GM12873 (cell line): ENCODE results near the gene ADGRG6.

Source experiments
- TF ChIP-seq, protein P1 (sequence below): IDR thresholded peaks from 2 replicates; pipeline ENCODE4 v1.5.1; 2012; ENCODE audit warnings: low read depth, mild to moderate bottlenecking, moderate library complexity, low read length, control low read depth; ENCODE audit not compliant: insufficient read depth; ENCODE audit errors: missing control alignments

The ADGRG6 gene

GRCh38 chr6:142401838-142402237 lies 100.0 kb downstream of the ADGRG6 start:
- TF ChIP-seq, protein P1, sequence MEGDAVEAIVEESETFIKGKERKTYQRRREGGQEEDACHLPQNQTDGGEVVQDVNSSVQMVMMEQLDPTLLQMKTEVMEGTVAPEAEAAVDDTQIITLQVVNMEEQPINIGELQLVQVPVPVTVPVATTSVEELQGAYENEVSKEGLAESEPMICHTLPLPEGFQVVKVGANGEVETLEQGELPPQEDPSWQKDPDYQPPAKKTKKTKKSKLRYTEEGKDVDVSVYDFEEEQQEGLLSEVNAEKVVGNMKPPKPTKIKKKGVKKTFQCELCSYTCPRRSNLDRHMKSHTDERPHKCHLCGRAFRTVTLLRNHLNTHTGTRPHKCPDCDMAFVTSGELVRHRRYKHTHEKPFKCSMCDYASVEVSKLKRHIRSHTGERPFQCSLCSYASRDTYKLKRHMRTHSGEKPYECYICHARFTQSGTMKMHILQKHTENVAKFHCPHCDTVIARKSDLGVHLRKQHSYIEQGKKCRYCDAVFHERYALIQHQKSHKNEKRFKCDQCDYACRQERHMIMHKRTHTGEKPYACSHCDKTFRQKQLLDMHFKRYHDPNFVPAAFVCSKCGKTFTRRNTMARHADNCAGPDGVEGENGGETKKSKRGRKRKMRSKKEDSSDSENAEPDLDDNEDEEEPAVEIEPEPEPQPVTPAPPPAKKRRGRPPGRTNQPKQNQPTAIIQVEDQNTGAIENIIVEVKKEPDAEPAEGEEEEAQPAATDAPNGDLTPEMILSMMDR = no peak

DNA sequence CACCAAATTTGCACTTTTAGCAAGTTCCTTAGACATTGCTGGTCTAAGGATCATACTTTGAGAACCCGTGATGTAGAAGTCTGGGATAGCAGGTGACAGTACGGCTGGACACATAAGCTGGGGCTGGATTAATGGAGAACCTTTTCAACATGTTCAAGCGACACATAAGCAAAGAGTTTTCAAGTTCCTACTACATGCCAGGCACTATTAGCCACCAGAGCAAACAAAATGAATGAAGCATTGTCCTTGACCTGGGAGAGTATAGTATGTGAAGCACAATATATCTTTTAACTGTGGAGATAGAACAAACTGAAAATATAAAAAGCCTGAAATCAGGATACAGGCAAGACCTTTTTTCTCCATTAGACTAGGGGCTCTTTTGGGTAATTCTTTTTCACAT lies 102.9 kb downstream of the ADGRG6 start:
- TF ChIP-seq, protein P1 = no peak

DNA sequence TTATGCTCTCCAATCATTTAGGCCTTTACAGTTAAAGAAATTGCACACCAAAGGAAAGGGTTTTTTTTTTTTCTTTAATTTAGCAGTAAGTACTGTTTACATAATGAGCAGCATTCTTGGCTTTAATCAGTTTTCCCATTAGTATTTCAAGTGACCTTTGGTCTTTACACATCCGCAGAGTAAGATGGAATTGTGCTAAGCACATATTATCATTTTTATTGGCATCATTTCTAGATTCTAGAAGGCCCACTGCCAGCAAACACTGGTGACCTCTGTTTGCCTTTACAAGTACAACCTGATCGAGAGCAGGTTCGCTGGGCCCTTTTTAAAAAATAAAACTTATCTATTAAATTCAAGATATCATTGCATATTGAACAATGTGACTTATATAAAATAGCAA lies 104.3 kb downstream of the ADGRG6 start:
- TF ChIP-seq, protein P1 = no peak

- TF ChIP-seq, protein P1 = no peak
Observed at GRCh38 chr6:142407685-142408273, 106.0 kb downstream of the ADGRG6 start.

GRCh38 chr6:142408409-142408808 lies 106.6 kb downstream of the ADGRG6 start:
- TF ChIP-seq, protein P1 = no peak

DNA sequence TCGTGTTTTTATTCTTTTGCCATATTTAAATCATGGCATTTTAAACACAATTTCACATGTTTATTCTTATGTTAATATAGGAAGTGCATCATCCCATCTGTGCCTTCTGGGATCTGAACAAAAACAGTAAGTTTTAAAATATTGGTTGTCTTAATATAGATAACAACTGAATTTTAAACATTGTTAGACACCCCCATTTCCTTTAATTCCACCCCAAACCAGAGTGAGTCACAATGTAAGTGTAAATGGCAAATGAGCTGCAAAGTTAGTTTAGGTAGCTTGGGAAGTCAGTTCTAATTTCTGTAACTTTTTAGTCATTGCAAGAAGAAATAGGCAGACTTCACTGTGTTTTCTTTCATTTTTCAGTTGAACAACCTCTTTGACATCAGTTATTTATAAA lies 108.0 kb downstream of the ADGRG6 start:
- TF ChIP-seq, protein P1 = no peak

DNA sequence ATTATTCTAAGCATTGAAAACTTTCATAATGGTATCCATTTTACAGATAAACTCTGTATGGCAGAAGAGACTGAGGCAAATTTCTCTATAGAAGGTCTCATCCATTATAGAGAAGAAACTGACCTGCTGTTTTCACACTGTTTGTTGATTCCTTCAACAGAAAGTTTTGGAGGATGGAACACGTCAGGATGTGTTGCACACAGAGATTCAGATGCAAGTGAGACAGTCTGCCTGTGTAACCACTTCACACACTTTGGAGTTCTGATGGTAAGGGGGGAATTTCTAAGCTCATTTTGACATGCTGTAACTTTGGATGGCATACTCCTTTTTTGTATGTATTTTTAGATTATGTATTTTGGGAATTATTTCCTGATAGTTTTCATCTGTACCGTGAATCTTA lies 109.3 kb downstream of the ADGRG6 start:
- TF ChIP-seq, protein P1 = no peak

DNA sequence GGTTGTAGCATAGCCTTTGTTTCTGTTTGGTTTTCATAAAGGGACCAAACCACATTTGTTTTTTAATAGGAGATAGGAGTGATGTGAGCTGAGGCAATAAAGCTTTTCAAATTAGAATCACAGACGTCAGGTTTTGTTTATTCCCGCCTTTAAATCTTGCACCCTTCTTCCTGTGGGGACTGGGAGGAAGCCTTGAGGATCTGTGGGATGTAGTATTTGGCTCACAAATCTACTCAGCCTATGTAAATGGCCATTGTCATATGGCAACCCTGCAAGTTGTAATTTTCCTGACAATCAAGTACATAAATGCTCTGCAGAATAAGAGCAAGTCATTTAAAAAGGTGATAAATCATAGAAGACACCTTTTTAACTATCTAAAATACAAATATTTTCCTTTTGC lies 110.4 kb downstream of the ADGRG6 start:
- TF ChIP-seq, protein P1 = no peak
